ENCODE data around the gene NECTIN1. TPM values are rescaled to one million over a fixed set of nuclear protein-coding genes. Genes with fewer than 3 reads are reported as not detected.

The NECTIN1 gene
- total and polyA plus RNA-seq, 2 donors (not counting 3 experiments of a cell fraction or from before 2014, with no cell fraction given) = 10.8 to 23.6 TPM

DNA sequence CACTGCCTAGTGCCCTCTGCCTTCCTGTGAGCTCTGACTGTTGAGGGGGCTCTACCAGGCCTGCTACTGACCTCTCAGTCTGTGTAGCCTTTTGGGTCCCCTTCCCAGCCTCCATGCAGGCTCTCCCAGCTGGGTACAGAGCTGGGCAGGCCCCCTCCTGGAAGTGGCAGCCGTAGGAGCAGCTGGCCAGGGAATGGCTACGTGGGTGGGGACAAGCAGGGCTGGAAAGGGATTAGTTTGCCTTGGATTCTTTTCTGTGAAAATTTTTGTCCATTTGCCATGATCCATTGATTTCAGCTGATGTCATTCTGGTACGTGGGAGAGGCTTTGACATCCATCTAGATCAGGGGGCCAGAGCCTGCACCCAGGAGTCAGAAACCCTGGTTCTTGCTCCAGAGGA lies 23.9 kb upstream of the NECTIN1 start:
- no peak overlapping the region for H3K4me2 ChIP-seq (ENCODE audit: insufficient read depth, low read length)
- no peaks in the 10 kb centered on the region for H3K79me2 ChIP-seq (ENCODE audit: control insufficient read depth, insufficient read depth, low read length)
- FAIRE-seq = no peak
- ChIA-PET CTCF (interaction anchor here (0.9 kb wide), 1 partner anchor 9 kb away, joined by 3 read pairs; no protein-coding TSS in a partner anchor), POLR2A (no interaction called here)
- no peaks in the 10 kb centered on the region for H3K4me1 ChIP-seq (ENCODE audit: control insufficient read depth, extremely low read depth, insufficient read depth, low read length)
- DNase-seq (ENCODE audit: low read depth, low spot score) = no peak
- BruUV-seq (replicated peaks) = no TSS peak
- H3K9ac ChIP-seq (replicated peaks; ENCODE audit: extremely low read depth, insufficient read depth, low read length) = no peak overlapping the region
- no peaks in the 10 kb centered on the region for H4K20me1 ChIP-seq (replicated peaks; ENCODE audit: control insufficient read depth, extremely low read depth, insufficient read depth, low read length)
- no peaks in the 10 kb centered on the region for H3K9me1 ChIP-seq (replicated peaks; ENCODE audit: control insufficient read depth, extremely low read depth, insufficient read depth, low read length)
- TF ChIP-seq, protein P1, sequence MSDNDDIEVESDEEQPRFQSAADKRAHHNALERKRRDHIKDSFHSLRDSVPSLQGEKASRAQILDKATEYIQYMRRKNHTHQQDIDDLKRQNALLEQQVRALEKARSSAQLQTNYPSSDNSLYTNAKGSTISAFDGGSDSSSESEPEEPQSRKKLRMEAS (IDR thresholded peaks at IDR 0.05; ENCODE audit: insufficient read depth, insufficient read length) = no peak
- no peaks in the 10 kb centered on the region for H3K9me3 ChIP-seq (replicated peaks; ENCODE audit: control insufficient read depth, insufficient read depth, low read length)
- H3K27ac ChIP-seq (ENCODE audit: insufficient read depth, low read depth, low read length) = no peak overlapping the region
- H3K4me3 ChIP-seq (replicated peaks in 1 of 3; ENCODE audit: insufficient read depth in 1 of 3, low read depth in 1 of 3, low read length in 3 of 3) = no peak overlapping the region
- dilution Hi-C loops (cut with MboI; ENCODE audit: extremely low pct_ligation_motif_present, low sequenced_read_pairs) (no loop called here), intact Hi-C loops (cut with micrococcal nuclease) (no loop called here)
- peaks cover 0 to 15% of the 10 kb centered on the region in 2 experiments for H3K27me3 ChIP-seq (ENCODE audit: control insufficient read depth in 2 of 2, insufficient read depth in 2 of 2, low read length in 2 of 2)
- no peaks in the 10 kb centered on the region for H3K36me3 ChIP-seq (ENCODE audit: control insufficient read depth in 2 of 2, extremely low read depth in 1 of 2, insufficient read depth in 2 of 2, low read length in 2 of 2)
- H2AFZ ChIP-seq (ENCODE audit: low read depth, low read length) = no peak overlapping the region

DNA sequence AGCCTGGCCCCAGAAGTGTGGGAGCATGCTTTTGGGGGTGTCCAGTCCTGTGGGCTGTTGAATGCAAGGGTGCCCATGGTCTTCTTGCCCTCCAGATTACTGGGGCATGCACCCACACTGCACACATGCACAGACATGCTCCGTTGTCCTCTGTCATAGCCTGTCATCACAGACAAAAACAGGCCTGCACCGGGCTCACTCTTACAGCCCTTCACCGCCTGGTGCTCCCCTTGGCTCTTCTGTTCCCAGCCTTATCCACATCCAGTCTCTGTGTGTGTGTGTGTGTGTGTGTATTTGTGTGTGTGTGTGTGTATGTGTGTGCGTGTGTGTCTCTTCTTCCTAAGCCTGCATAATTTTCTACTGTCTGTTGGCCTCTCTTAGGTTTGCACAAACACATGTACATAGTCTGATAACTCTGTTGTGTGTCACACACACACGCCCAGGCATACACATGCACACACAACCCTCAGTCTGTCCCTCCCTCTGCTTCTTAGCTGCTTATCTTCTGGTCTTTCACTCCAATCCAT lies 23.4 kb upstream of the NECTIN1 start:
- dilution Hi-C loops (cut with MboI; ENCODE audit: extremely low pct_ligation_motif_present, low sequenced_read_pairs) (no loop called here), intact Hi-C loops (cut with micrococcal nuclease) (no loop called here)
- no TSS peak for BruUV-seq (replicated peaks)
- H2AFZ ChIP-seq (ENCODE audit: low read depth, low read length) = no peak overlapping the region
- no peaks in the 10 kb centered on the region for H3K9me3 ChIP-seq (replicated peaks; ENCODE audit: control insufficient read depth, insufficient read depth, low read length)
- H3K9ac ChIP-seq (replicated peaks; ENCODE audit: extremely low read depth, insufficient read depth, low read length) = no peak overlapping the region
- H3K4me2 ChIP-seq (ENCODE audit: insufficient read depth, low read length) = no peak overlapping the region
- no peaks in the 10 kb centered on the region for H3K36me3 ChIP-seq (ENCODE audit: control insufficient read depth in 2 of 2, extremely low read depth in 1 of 2, insufficient read depth in 2 of 2, low read length in 2 of 2)
- no peaks in the 10 kb centered on the region for H3K4me1 ChIP-seq (ENCODE audit: control insufficient read depth, extremely low read depth, insufficient read depth, low read length)
- no peak overlapping the region for H3K27ac ChIP-seq (ENCODE audit: insufficient read depth, low read depth, low read length)
- no peaks in the 10 kb centered on the region for H4K20me1 ChIP-seq (replicated peaks; ENCODE audit: control insufficient read depth, extremely low read depth, insufficient read depth, low read length)
- POLR2A ChIA-PET = no interaction called here
- no peak for FAIRE-seq
- no peaks in the 10 kb centered on the region for H3K79me2 ChIP-seq (ENCODE audit: control insufficient read depth, insufficient read depth, low read length)
- H3K9me1 ChIP-seq (replicated peaks; ENCODE audit: control insufficient read depth, extremely low read depth, insufficient read depth, low read length) = no peaks in the 10 kb centered on the region
- no peak overlapping the region for H3K4me3 ChIP-seq (replicated peaks in 1 of 3; ENCODE audit: insufficient read depth in 1 of 3, low read depth in 1 of 3, low read length in 3 of 3)
- TF ChIP-seq EZH2 (IDR thresholded peaks at IDR 0.05; ENCODE audit: borderline replicate concordance, low read depth, low read length, severe bottlenecking) (no peak), MYC (IDR thresholded peaks at IDR 0.05; ENCODE audit: low read depth, low read length) (no peak), POLR2A (IDR thresholded peaks at IDR 0.05; ENCODE audit: low read depth, low read length) (no peak)
- CTCF ChIA-PET = interaction anchor here (0.9 kb wide), 1 partner anchor 9 kb away, joined by 3 read pairs; no protein-coding TSS in a partner anchor
- no peak for DNase-seq (ENCODE audit: low read depth, low spot score)
- H3K27me3 ChIP-seq (ENCODE audit: control insufficient read depth in 2 of 2, insufficient read depth in 2 of 2, low read length in 2 of 2) = peaks cover 0 to 13% of the 10 kb centered on the region in 2 experiments

Data from endothelial cell of umbilical vein (primary cell).